Right lobe of liver (tissue), 4 donors: ENCODE data around the gene OR3A1.

ENCODE experiments used
- POLR2A ChIP-seq: fragments of 450-650 bp; IDR thresholded peaks from one replicate; pipeline ENCODE4 v1.6.1; 2017; ENCODE audit warnings: antibody characterized with exemption, mild to moderate bottlenecking
- TF ChIP-seq, protein P1 (sequence below), 4 donors: fragments of 200-600 bp in 3 of 4; fragments of 450-650 bp in 1 of 4; IDR thresholded peaks; one replicate each; pipeline versions ENCODE4 v1.5.1 to v1.8.0; 2016 to 2022; ENCODE audit warnings: antibody characterized with exemption in 4 of 4, mild to moderate bottlenecking in 2 of 4
- donor health status: DM: no; HTN: no; CAD: no.
- donor health status: DM: no; HTN: no; CAD: no.
- donor health status: DM: no; HTN: yes; CAD: no.

DNA sequence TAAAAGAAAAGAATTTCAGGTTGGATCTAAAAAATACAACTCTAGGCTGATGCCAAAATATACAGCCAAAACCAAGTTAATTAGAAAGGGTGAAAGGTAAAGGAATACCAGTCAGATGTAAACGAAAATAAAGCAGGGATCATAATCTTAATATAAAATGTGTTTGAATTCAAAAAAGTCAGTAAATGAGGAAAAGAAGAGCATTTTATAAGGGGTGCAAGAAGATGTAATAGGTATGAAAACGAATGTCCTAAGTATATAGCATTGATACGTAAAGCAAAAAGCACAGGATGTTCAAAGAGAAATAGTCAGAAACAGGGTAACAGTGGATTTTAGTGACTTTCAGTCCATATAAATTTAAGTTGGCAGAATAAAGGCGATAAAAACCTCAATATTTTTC lies 2.5 kb downstream of the OR3A1 start:
- TF ChIP-seq, protein P1, sequence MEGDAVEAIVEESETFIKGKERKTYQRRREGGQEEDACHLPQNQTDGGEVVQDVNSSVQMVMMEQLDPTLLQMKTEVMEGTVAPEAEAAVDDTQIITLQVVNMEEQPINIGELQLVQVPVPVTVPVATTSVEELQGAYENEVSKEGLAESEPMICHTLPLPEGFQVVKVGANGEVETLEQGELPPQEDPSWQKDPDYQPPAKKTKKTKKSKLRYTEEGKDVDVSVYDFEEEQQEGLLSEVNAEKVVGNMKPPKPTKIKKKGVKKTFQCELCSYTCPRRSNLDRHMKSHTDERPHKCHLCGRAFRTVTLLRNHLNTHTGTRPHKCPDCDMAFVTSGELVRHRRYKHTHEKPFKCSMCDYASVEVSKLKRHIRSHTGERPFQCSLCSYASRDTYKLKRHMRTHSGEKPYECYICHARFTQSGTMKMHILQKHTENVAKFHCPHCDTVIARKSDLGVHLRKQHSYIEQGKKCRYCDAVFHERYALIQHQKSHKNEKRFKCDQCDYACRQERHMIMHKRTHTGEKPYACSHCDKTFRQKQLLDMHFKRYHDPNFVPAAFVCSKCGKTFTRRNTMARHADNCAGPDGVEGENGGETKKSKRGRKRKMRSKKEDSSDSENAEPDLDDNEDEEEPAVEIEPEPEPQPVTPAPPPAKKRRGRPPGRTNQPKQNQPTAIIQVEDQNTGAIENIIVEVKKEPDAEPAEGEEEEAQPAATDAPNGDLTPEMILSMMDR (IDR thresholded peaks at IDR 0.05): no peak
- TF ChIP-seq POLR2A: no peak
